HCT116 (cell line): ENCODE measurements around the gene CDH13.

Source experiments
- EZH2phosphoT487 ChIP-seq: fragments of 200-600 bp; IDR thresholded peaks from 2 replicates; pipeline ENCODE4 v1.6.1; 2018; ENCODE audit warnings: antibody characterized with exemption, borderline replicate concordance
- FOSL1 ChIP-seq: IDR thresholded peaks from 2 replicates; pipeline ENCODE4 v1.6.1; 2012; ENCODE audit warnings: low read depth
- POLR2A ChIP-seq: IDR thresholded peaks from 2 replicates; pipeline ENCODE4 v1.7.0; 2011; ENCODE audit warnings: borderline replicate concordance; ENCODE audit not compliant: insufficient read depth, insufficient read length; ENCODE audit errors: extremely low read depth
- POLR2AphosphoS5 ChIP-seq: IDR thresholded peaks from 2 replicates; pipeline ENCODE4 v1.6.1; 2011; ENCODE audit warnings: mild to moderate bottlenecking, low read depth, low read length, moderate library complexity
- TF ChIP-seq, protein P1 (sequence below), 3 experiments: fragments of 200-600 bp in 1 of 3; sonication (generic) in 1 of 3; IDR thresholded peaks in 2 of 3; conservative IDR thresholded peaks in 1 of 3; 2 replicates each; pipeline ENCODE4 v1.5.1; 2012 to 2017; ENCODE audit warnings: low read depth in 2 of 3, low read length in 2 of 3, antibody characterized with exemption in 1 of 3, borderline replicate concordance in 1 of 3, control low read depth in 1 of 3, mild to moderate bottlenecking in 1 of 3, mixed read lengths in 1 of 3, mixed run types in 1 of 3, moderate library complexity in 1 of 3; ENCODE audit not compliant: insufficient read depth in 1 of 3
- TF ChIP-seq, protein P2 (sequence below): IDR thresholded peaks from 2 replicates; pipeline ENCODE4 v1.6.1; 2012; ENCODE audit warnings: low read depth
- TF ChIP-seq, protein P3 (sequence below): IDR thresholded peaks from 2 replicates; pipeline ENCODE4 v1.6.1; 2012

DNA sequence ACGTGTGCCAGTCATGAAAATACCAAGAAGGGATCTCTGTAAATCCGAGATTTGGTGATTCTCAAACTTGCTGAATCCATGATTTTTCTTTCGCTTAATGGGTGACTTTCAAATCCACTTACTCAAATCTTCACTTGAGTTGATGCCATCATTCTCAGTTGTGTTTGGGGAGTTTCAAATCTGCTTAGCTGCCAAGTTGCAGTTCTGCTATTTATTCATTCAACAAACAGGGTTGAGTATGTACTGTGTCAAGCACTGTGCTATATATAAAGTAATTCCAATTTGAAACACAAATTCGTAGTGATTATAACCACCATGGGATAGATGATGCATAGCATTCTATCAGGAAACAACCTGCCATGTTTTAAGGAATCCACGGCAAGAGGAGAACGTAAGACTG, 394.3 kb downstream of the CDH13 start:
- TF ChIP-seq, protein P1, sequence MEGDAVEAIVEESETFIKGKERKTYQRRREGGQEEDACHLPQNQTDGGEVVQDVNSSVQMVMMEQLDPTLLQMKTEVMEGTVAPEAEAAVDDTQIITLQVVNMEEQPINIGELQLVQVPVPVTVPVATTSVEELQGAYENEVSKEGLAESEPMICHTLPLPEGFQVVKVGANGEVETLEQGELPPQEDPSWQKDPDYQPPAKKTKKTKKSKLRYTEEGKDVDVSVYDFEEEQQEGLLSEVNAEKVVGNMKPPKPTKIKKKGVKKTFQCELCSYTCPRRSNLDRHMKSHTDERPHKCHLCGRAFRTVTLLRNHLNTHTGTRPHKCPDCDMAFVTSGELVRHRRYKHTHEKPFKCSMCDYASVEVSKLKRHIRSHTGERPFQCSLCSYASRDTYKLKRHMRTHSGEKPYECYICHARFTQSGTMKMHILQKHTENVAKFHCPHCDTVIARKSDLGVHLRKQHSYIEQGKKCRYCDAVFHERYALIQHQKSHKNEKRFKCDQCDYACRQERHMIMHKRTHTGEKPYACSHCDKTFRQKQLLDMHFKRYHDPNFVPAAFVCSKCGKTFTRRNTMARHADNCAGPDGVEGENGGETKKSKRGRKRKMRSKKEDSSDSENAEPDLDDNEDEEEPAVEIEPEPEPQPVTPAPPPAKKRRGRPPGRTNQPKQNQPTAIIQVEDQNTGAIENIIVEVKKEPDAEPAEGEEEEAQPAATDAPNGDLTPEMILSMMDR (IDR thresholded peaks at IDR 0.05 in 2 of 3, conservative IDR thresholded peaks at IDR 0.05 in 1 of 3; ENCODE audit: borderline replicate concordance in 1 of 3, insufficient read depth in 1 of 3, low read depth in 2 of 3, low read length in 2 of 3) = no peak
- TF ChIP-seq EZH2phosphoT487 (no peak), POLR2AphosphoS5 (no peak), FOSL1 (no peak), POLR2A (no peak)
- TF ChIP-seq, protein P2, sequence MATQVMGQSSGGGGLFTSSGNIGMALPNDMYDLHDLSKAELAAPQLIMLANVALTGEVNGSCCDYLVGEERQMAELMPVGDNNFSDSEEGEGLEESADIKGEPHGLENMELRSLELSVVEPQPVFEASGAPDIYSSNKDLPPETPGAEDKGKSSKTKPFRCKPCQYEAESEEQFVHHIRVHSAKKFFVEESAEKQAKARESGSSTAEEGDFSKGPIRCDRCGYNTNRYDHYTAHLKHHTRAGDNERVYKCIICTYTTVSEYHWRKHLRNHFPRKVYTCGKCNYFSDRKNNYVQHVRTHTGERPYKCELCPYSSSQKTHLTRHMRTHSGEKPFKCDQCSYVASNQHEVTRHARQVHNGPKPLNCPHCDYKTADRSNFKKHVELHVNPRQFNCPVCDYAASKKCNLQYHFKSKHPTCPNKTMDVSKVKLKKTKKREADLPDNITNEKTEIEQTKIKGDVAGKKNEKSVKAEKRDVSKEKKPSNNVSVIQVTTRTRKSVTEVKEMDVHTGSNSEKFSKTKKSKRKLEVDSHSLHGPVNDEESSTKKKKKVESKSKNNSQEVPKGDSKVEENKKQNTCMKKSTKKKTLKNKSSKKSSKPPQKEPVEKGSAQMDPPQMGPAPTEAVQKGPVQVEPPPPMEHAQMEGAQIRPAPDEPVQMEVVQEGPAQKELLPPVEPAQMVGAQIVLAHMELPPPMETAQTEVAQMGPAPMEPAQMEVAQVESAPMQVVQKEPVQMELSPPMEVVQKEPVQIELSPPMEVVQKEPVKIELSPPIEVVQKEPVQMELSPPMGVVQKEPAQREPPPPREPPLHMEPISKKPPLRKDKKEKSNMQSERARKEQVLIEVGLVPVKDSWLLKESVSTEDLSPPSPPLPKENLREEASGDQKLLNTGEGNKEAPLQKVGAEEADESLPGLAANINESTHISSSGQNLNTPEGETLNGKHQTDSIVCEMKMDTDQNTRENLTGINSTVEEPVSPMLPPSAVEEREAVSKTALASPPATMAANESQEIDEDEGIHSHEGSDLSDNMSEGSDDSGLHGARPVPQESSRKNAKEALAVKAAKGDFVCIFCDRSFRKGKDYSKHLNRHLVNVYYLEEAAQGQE = no peak
- TF ChIP-seq, protein P3, sequence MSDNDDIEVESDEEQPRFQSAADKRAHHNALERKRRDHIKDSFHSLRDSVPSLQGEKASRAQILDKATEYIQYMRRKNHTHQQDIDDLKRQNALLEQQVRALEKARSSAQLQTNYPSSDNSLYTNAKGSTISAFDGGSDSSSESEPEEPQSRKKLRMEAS = no peak
